ENCODE measurements around the gene CDH4.

The CDH4 gene

GRCh38 chr20:61492065-61492464 lies 240.0 kb downstream of the CDH4 start:
- no peak for DNase-seq
- H3K23ac ChIP-seq (ENCODE audit: low read length) = no peak overlapping the region
- H2AK5ac ChIP-seq (ENCODE audit: low read length) = no peak overlapping the region
- H3K4me2 ChIP-seq (ENCODE audit: low read length) = no peak overlapping the region
- no peak overlapping the region for H3K56ac ChIP-seq (ENCODE audit: low read length)
- no peaks in the 10 kb centered on the region for H3K36me3 ChIP-seq (ENCODE audit: control insufficient read depth, insufficient read depth, low read length)
- no peak overlapping the region for H3K4ac ChIP-seq (ENCODE audit: low read depth, low read length)
- H4K5ac ChIP-seq (ENCODE audit: low read length) = no peak overlapping the region
- no peaks in the 10 kb centered on the region for H3K79me2 ChIP-seq (ENCODE audit: control insufficient read depth, insufficient read depth, low read length)
- no peak overlapping the region for H3K9ac ChIP-seq (ENCODE audit: low read length)
- H3K4me1 ChIP-seq (ENCODE audit: control insufficient read depth, low read depth, low read length) = peaks cover 2% of the 10 kb centered on the region
- H3K18ac ChIP-seq (ENCODE audit: low read length) = no peak overlapping the region
- H3K27me3 ChIP-seq (ENCODE audit: insufficient read depth, low read length, poor library complexity) = no peaks in the 10 kb centered on the region
- WGBS (ENCODE audit: extremely low coverage, insufficient coverage, low lambda C conversion rate) = 100% methylated on average over 3 of the region's 3 CpGs
- H3K4me3 ChIP-seq (ENCODE audit: low read length) = no peak overlapping the region
- H2BK15ac ChIP-seq (replicated peaks; ENCODE audit: low read depth) = no peak overlapping the region
- no peak overlapping the region for H3K27ac ChIP-seq (ENCODE audit: low read depth, low read length)
- no peak overlapping the region for H2BK120ac ChIP-seq (ENCODE audit: low read depth, low read length)
- no peak overlapping the region for H2BK5ac ChIP-seq (ENCODE audit: low read length)
- H3K79me1 ChIP-seq (ENCODE audit: low read length) = peaks cover 3% of the 10 kb centered on the region
- no peak overlapping the region for H4K8ac ChIP-seq (ENCODE audit: low read depth, low read length)

- H3K27me3 ChIP-seq (ENCODE audit: insufficient read depth, low read length, poor library complexity) = no peaks in the 10 kb centered on the region
- H3K79me2 ChIP-seq (ENCODE audit: control insufficient read depth, insufficient read depth, low read length) = no peaks in the 10 kb centered on the region
- no peak overlapping the region for H2AK5ac ChIP-seq (ENCODE audit: low read length)
- no peak overlapping the region for H2BK5ac ChIP-seq (ENCODE audit: low read length)
- no peak for DNase-seq
- H3K4me1 ChIP-seq (ENCODE audit: control insufficient read depth, low read depth, low read length) = peaks cover 2% of the 10 kb centered on the region
- H3K56ac ChIP-seq (ENCODE audit: low read length) = no peak overlapping the region
- peaks cover 3% of the 10 kb centered on the region for H3K79me1 ChIP-seq (ENCODE audit: low read length)
- no peak overlapping the region for H4K8ac ChIP-seq (ENCODE audit: low read depth, low read length)
- no peak overlapping the region for H3K23ac ChIP-seq (ENCODE audit: low read length)
- no peaks in the 10 kb centered on the region for H3K36me3 ChIP-seq (ENCODE audit: control insufficient read depth, insufficient read depth, low read length)
- H3K18ac ChIP-seq (ENCODE audit: low read length) = no peak overlapping the region
- H3K4ac ChIP-seq (ENCODE audit: low read depth, low read length) = no peak overlapping the region
- no peak overlapping the region for H4K5ac ChIP-seq (ENCODE audit: low read length)
- no peak overlapping the region for H3K9ac ChIP-seq (ENCODE audit: low read length)
- H3K27ac ChIP-seq (ENCODE audit: low read depth, low read length) = no peak overlapping the region
- H2BK120ac ChIP-seq (ENCODE audit: low read depth, low read length) = no peak overlapping the region
- WGBS (ENCODE audit: extremely low coverage, insufficient coverage, low lambda C conversion rate) = no CpG with 5 or more reads among the region's 10 CpGs
- H3K4me2 ChIP-seq (ENCODE audit: low read length) = no peak overlapping the region
- H3K4me3 ChIP-seq (ENCODE audit: low read length) = no peak overlapping the region
- no peak overlapping the region for H2BK15ac ChIP-seq (replicated peaks; ENCODE audit: low read depth)
Observed at GRCh38 chr20:61493798-61494305, 241.8 kb downstream of the CDH4 start.

- Histone ChIP-seq H3K9ac (ENCODE audit: low read length) (no peak overlapping the region), H3K4me3 (ENCODE audit: low read length) (no peak overlapping the region), H2AK5ac (ENCODE audit: low read length) (no peak overlapping the region), H3K36me3 (ENCODE audit: control insufficient read depth, insufficient read depth, low read length) (no peaks in the 10 kb centered on the region), H4K5ac (ENCODE audit: low read length) (no peak overlapping the region), H2BK5ac (ENCODE audit: low read length) (no peak overlapping the region), H3K79me2 (ENCODE audit: control insufficient read depth, insufficient read depth, low read length) (no peaks in the 10 kb centered on the region), H3K27me3 (ENCODE audit: insufficient read depth, low read length, poor library complexity) (no peaks in the 10 kb centered on the region), H4K8ac (ENCODE audit: low read depth, low read length) (no peak overlapping the region), H3K4me1 (ENCODE audit: control insufficient read depth, low read depth, low read length) (peaks cover 2% of the 10 kb centered on the region), H3K18ac (ENCODE audit: low read length) (no peak overlapping the region), H3K4me2 (ENCODE audit: low read length) (no peak overlapping the region), H3K27ac (ENCODE audit: low read depth, low read length) (no peak overlapping the region), H3K79me1 (ENCODE audit: low read length) (peaks cover 3% of the 10 kb centered on the region), H3K56ac (ENCODE audit: low read length) (peak overlapping the region; percentile 34), H3K4ac (ENCODE audit: low read depth, low read length) (no peak overlapping the region), H2BK15ac (replicated peaks; ENCODE audit: low read depth) (no peak overlapping the region), H2BK120ac (ENCODE audit: low read depth, low read length) (no peak overlapping the region), H3K23ac (ENCODE audit: low read length) (no peak overlapping the region)
- no peak for DNase-seq
- WGBS (ENCODE audit: extremely low coverage, insufficient coverage, low lambda C conversion rate) = no CpG with 5 or more reads among the region's 22 CpGs
Observed at GRCh38 chr20:61494763-61495575, 242.9 kb downstream of the CDH4 start.

GRCh38 chr20:61497029-61497627 lies 245.1 kb downstream of the CDH4 start:
- H3K4me3 ChIP-seq (ENCODE audit: low read length) = no peak overlapping the region
- H3K4me1 ChIP-seq (ENCODE audit: control insufficient read depth, low read depth, low read length) = peaks cover 4% of the 10 kb centered on the region
- H3K27me3 ChIP-seq (ENCODE audit: insufficient read depth, low read length, poor library complexity) = no peaks in the 10 kb centered on the region
- H3K79me1 ChIP-seq (ENCODE audit: low read length) = no peaks in the 10 kb centered on the region
- DNase-seq = no peak
- WGBS (ENCODE audit: extremely low coverage, insufficient coverage, low lambda C conversion rate) = no CpG with 5 or more reads among the region's 5 CpGs
- H2BK120ac ChIP-seq (ENCODE audit: low read depth, low read length) = no peak overlapping the region
- no peak overlapping the region for H4K8ac ChIP-seq (ENCODE audit: low read depth, low read length)
- H3K27ac ChIP-seq (ENCODE audit: low read depth, low read length) = no peak overlapping the region
- no peak overlapping the region for H3K23ac ChIP-seq (ENCODE audit: low read length)
- H3K79me2 ChIP-seq (ENCODE audit: control insufficient read depth, insufficient read depth, low read length) = no peaks in the 10 kb centered on the region
- no peak overlapping the region for H2BK5ac ChIP-seq (ENCODE audit: low read length)
- H3K56ac ChIP-seq (ENCODE audit: low read length) = no peak overlapping the region
- no peak overlapping the region for H2BK15ac ChIP-seq (replicated peaks; ENCODE audit: low read depth)
- H2AK5ac ChIP-seq (ENCODE audit: low read length) = no peak overlapping the region
- no peak overlapping the region for H3K18ac ChIP-seq (ENCODE audit: low read length)
- H3K4ac ChIP-seq (ENCODE audit: low read depth, low read length) = no peak overlapping the region
- no peak overlapping the region for H3K4me2 ChIP-seq (ENCODE audit: low read length)
- H4K5ac ChIP-seq (ENCODE audit: low read length) = no peak overlapping the region
- H3K9ac ChIP-seq (ENCODE audit: low read length) = no peak overlapping the region
- no peaks in the 10 kb centered on the region for H3K36me3 ChIP-seq (ENCODE audit: control insufficient read depth, insufficient read depth, low read length)

- Histone ChIP-seq H2BK120ac (ENCODE audit: low read depth, low read length) (no peak overlapping the region), H4K8ac (ENCODE audit: low read depth, low read length) (no peak overlapping the region)
- no CpG with 5 or more reads among the region's 19 CpGs for WGBS (ENCODE audit: extremely low coverage, insufficient coverage, low lambda C conversion rate)
Observed at GRCh38 chr20:61499859-61500554, 247.9 kb downstream of the CDH4 start.

More at GRCh38 chr20:61499859-61500554, 247.9 kb downstream of the CDH4 start:
- H3K27ac ChIP-seq (ENCODE audit: low read depth, low read length) = peak overlapping the region; percentile 21
- H3K79me2 ChIP-seq (ENCODE audit: control insufficient read depth, insufficient read depth, low read length) = no peaks in the 10 kb centered on the region
- DNase-seq = peak; percentile 51
- H3K23ac ChIP-seq (ENCODE audit: low read length) = no peak overlapping the region
- H4K5ac ChIP-seq (ENCODE audit: low read length) = no peak overlapping the region
- peaks cover 4% of the 10 kb centered on the region for H3K4me1 ChIP-seq (ENCODE audit: control insufficient read depth, low read depth, low read length)
- H3K79me1 ChIP-seq (ENCODE audit: low read length) = no peaks in the 10 kb centered on the region
- H3K27me3 ChIP-seq (ENCODE audit: insufficient read depth, low read length, poor library complexity) = no peaks in the 10 kb centered on the region
- peak overlapping the region; percentile 49 for H3K56ac ChIP-seq (ENCODE audit: low read length)
- H3K4me2 ChIP-seq (ENCODE audit: low read length) = no peak overlapping the region
- no peak overlapping the region for H3K9ac ChIP-seq (ENCODE audit: low read length)
- no peak overlapping the region for H3K4me3 ChIP-seq (ENCODE audit: low read length)
- H2AK5ac ChIP-seq (ENCODE audit: low read length) = peak overlapping the region; percentile 37
- no peak overlapping the region for H2BK15ac ChIP-seq (replicated peaks; ENCODE audit: low read depth)
- H2BK5ac ChIP-seq (ENCODE audit: low read length) = no peak overlapping the region
- peak overlapping the region; percentile 11 for H3K4ac ChIP-seq (ENCODE audit: low read depth, low read length)
- no peaks in the 10 kb centered on the region for H3K36me3 ChIP-seq (ENCODE audit: control insufficient read depth, insufficient read depth, low read length)
- no peak overlapping the region for H3K18ac ChIP-seq (ENCODE audit: low read length)

All from mesendoderm (in vitro differentiated cells).